NCI-H2081 (cell line): ENCODE results near the gene DAPK2.

Source experiments
- DNase-seq, 2 experiments: peaks; one replicate each; lab custom pipeline; 2025; lab: John Stamatoyannopoulos, UW

DAPK2 gene

GRCh38 chr15:63996794-63997357, 49.4 kb downstream of the DAPK2 start:
- DNase-seq: no peak

- DNase-seq: no peak
These were observed 50.5 kb downstream of the DAPK2 start for GRCh38 chr15:63995789-63996188.

DNA sequence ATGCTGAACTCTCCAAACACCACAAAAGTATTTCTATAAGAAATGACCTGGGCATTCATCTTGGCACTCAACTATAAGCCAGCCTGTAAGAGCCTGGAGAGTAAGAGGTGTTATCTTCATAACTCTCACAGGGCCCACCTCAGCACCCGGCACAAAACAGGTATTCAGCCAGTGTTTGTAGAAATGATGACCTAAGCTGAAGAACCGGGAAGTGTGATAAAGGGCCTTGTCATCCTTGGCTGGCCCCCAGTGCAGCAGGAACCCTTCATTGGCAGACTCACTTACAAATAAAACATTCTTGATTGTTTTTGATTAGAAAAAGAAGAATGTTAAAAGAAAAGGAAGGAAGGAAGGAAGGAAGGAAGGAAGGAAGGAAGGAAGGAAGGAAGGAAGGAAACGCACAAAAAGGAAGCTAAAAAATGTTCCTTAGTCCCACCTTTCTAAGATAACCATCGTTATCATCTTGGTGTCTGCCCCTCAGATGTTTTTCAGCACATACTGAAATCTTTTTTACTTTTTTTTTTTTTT, 52.1 kb downstream of the DAPK2 start:
- DNase-seq: no peak

DNA sequence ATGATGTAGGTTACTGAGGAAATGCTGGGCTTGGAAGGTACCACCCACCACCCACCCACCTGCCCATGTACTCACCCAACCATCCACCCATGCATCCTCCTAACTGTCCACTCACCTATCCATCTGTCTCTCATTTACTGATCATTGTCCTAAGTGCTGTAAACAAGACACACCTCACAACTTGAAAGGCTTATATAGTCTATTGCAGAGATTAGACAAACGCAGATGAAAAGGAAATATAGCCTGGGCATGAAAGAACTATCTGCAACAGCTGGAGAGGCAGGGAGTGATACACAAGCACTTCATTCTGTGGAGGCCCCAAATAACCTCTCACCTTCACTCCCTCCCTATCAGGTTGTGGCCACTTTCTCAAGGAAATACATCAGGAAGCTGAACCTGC, 54.0 kb downstream of the DAPK2 start:
- DNase-seq: no peak

DNA sequence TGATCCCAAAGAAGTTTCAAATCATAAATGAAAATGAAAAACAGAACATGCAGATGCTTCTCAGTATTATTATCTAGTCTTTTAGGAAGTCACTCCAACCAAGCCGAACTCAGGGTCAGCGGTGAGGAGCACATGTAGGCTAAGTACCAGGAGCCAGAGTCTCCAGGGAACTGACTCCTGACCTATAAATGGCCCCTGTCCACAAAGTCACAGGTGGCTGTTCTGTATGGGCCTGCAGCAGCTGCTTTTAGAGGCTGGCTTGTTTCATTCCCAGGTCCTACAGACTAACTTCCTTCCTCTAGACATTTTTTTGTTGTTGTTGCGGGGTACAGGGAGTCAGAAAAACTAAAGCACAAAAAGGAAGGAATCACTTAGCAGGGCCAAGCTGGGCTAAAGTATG, 54.6 kb downstream of the DAPK2 start:
- no peak for DNase-seq

- no peak for DNase-seq
These were observed 55.8 kb downstream of the DAPK2 start for GRCh38 chr15:63990454-63990853.

GRCh38 chr15:63987796-63988378, 58.4 kb downstream of the DAPK2 start:
- DNase-seq: no peak

GRCh38 chr15:63986751-63987341, 59.4 kb downstream of the DAPK2 start:
- DNase-seq: no peak

DNA sequence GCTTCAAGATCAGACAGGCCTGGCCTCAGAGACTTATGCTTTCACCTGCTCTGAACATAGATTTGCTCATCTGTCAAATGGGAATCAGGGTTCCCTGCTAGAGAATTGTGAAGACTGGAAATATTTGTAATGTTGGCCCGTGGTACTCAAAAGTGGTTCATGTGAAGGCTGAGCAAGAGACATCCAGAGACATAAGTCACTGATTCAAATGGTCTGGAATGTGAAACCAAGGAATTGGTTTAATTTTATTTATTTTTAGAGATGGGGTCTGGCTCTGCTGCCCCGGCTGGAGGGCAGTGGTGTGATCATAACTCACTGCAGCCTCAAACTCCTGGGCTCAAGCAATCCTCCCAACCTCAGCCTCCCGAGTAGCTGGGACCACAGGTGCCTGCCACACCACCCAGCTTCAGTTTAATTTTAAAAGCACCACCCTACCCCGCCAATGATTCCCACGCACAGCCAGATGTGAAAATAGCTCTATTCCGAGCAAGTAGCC, 60.1 kb downstream of the DAPK2 start:
- DNase-seq: no peak

DNA sequence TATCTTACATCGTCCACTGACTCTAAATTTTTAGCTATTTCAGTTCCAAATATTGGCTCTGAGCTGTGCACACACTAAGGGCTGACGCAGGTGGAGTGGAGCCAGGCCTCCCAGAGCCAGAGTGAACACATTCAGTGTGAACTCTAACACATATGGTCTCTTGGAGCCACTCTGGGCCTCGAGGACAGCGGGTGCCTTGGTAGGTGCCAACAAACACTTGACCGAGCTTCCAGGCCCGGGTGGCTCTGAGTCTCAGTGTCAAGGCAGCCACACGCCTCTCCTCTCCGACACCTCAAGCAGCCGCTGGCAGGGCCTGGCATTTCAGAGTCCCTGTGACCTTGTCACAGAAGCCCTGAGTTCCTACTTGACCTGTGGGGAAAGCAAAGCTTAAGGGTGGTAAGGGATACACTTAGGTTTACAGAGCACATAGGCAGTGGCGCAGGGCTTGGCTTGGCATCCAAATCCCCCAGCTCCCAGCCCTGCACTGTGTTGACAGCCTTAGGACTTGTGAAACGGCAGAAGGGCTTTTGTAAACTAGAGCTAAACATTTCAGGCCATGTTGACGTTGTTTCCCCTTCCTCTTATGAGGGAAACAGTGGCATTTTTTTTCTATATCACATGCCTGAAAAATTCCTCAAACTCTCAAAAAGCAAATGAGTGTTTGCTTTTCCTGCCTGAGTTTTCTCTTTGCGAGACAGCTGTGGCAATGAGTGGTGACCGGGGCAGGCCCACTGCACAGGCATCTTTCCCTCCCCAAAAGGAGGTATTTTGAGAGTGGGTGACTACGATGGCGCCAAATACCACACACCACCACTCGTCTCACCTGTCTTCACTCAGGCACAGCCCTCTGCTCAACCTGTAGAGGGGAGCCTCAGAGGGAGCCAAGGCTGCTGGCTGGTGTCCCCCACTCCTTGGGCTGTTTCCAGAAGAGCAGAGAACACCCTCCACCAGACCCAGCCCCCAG, 60.8 kb downstream of the DAPK2 start:
- no peak for DNase-seq

DNA sequence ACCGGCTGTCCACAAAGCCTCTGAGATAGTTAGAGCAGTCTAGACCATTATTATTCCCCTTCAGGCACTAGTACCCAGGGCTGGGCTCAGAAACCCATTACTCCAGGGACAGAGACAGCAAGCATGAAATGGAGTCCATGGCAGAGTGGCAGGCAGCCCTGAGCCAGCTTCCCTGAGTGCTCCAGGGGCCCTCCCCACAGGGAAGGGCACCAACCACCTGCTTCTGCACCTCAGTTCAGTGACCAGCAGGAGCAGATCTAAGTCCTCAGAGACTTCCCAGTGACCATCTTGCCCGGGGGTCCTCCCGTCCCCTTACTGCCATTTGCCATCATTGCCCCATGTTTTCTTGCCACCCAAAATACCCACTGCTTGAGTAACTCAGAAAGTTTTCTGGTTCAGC, 62.0 kb downstream of the DAPK2 start:
- no peak for DNase-seq

- DNase-seq: no peak
These were observed 63.1 kb downstream of the DAPK2 start for GRCh38 chr15:63983061-63983711.

- no peak for DNase-seq
These were observed 63.9 kb downstream of the DAPK2 start for GRCh38 chr15:63982381-63982854.

DNA sequence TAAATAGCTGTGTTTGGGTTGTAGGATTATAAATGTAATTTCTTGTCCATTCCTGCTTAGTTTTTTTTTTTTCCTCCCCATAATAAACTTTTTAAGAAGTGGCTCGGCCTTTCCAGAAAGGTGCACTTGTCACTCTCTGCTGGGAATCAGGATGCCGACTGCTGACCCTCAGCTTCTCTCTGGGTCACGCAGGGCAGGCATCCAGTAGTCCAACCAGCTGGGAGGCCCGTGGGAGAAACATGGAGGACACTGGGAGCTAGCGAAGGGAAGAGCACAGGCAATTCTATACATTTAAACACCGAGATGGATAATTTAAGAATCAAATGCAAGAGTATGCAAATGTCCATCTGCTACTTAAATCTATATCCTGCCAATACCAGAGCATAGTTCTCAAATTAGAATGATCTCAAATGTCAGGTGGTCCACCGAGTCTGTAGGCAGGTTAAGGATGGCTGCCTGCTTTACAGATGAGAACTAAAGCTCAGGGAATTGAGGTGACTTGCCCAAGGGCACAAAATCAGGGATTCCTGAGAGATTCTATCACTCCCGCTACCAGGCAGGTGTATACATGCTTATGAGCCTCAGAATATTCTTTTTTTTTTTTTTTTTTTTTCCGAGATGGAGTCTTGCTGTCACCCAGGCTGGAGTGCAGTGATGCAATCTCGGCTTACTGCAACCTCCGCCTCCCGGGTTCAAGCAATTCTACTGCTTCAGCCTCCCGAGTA, 64.5 kb downstream of the DAPK2 start:
- DNase-seq: no peak

- no peak for DNase-seq
These were observed 67.0 kb downstream of the DAPK2 start for GRCh38 chr15:63979262-63979793.

DNA sequence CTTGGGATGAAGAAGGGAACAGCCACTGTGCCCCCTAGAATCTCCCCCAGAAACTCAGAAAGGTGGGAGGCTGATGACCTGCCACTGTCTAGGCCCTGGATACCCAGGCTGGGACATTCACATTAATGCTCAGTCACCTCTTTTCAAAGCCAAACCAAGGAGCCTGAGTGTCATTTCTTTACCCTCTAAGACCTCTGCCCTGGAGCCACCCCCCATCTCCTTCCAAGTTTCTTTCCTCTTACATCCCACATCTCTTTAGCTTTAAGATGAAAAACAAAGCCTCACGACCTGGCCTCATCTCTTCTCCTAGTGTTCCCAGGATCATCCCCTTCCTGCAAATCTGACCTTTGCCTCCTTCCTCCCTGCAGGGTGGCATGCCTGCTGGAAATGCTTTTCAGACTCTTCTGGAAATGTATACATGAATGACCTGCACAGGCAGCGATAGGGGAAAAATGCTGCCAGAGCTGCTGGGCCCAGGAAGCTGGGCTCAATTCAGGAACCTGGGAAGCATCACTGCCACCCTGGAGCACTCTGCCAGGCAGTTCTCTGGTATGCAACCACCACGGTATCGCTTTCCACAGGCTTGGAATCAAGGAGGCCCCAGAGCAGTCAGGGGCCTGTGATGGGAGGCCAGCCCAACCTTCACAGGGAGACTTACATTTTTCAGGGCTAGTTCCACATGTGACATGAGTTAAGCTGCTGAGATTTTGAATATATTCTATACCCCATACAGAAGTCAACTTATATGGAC, 67.6 kb downstream of the DAPK2 start:
- no peak for DNase-seq

DNA sequence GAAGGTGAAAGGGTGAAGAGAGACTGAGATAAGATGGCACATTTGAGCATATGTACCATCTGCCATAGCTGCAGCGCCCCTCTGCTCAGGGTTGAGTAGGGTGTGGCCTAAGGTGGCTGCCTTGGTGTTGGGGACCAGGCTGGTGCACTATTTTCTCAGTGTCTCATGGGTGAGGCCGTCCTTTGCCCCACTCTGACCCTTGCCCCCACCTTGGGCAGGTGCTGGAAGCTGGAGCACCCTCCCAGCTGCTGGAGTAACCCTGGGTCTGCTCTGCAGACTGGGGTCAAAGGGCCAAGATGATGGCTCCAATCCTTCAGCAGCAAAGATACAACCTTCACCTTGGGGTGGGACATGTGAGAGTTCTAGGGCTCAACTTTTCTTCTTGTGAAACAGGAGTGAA, 69.2 kb downstream of the DAPK2 start:
- no peak for DNase-seq

DNA sequence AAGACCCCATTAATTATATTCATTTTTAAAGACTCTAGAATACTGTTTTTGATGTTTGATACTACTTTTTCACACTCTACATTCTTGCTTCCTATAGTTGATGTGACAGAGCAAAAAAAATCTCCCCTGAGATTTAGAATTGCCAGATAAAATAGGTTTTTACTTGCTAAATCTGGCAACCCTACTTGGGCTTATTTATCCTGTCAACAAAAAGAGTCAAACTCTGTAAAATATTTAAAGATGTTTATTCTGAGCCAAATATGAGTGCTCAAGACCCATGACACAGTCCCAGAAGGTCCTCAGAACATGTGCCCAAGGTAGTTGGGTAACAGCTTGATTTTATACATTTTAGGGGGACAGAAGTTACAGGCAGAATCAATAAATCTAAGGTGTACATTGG, 72.3 kb downstream of the DAPK2 start:
- no peak for DNase-seq

- DNase-seq: no peak
These were observed 72.9 kb downstream of the DAPK2 start for GRCh38 chr15:63973212-63974009.
